CD4-positive, alpha-beta T cell treated with Interleukin-21 for 1 hour (primary cell): ENCODE results near the gene ADISSP.

Experiments used
- DNase-seq: peaks from one replicate; pipeline ENCODE4 v3.0.0-alpha.2; 2020

ADISSP gene

GRCh38 chr20:3711484-3711941, 56.0 kb downstream of the ADISSP start:
- DNase-seq = no peak

- DNase-seq = peak; percentile 67
These were observed 56.7 kb downstream of the ADISSP start for GRCh38 chr20:3710703-3711483.

GRCh38 chr20:3710011-3710466, 57.5 kb downstream of the ADISSP start:
- DNase-seq = no peak

- DNase-seq = no peak
These were observed 60.0 kb downstream of the ADISSP start for GRCh38 chr20:3707508-3707899.

DNA sequence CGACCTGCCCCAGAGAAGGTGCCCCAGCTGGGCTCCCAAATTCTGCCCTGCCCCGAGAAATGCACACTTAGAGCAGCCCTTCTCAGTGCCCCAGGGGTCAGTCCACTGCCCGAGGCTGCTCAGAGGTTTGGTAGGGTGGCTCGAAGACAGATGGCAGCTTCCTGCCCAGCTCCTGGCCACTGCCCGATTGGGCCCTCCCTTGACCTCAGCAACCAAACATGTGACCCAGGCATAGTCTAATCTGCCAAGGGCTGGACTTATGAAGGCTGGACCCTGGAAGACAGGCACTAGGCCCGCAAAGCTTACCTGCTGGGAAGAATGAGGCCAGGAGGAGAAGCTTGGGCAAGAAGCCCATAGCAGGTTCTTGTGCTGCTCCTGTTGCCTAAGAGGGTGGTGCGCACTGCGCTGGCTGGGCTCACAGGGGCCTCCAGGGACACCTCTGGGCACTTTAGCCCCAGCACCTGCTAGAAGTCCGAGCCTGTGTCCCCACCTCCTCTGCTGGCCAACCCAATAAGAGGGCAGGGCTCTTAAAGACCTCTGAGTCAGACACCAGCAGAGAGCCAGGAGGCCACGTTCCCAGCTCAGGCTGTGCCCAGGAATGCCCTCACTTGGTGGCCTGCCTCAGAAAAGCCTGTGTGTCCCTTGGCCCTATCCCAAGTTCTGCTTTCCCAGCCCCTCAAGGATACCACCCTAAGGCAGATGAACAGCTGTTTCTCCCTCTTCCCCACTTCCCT, 60.6 kb downstream of the ADISSP start:
- DNase-seq = no peak

- DNase-seq = no peak
These were observed 61.4 kb downstream of the ADISSP start for GRCh38 chr20:3705970-3706739.

DNA sequence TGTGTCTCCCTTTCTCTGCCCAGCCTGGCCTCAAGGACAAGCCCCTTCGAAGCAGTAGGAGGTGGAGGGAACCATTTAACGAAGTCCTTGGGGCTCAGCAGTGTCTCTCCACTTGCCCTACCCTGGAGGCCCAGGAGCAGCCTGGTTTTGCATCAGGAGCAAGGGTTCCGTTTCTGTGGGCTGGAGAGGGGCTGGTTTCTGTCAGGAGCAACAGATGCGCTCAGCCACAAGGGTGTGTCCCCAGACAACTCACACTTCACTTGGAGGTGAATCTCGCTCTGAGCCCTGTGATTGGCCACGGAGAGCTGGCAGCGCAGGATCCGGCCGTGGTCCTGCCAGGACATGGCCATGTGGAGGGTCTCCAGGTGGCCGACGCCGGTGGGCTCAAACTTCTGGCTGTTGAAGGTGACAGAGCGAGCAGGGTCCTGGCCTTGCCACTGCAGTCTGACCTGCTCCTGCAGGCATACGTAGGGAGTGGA, 62.0 kb downstream of the ADISSP start:
- no peak for DNase-seq

DNA sequence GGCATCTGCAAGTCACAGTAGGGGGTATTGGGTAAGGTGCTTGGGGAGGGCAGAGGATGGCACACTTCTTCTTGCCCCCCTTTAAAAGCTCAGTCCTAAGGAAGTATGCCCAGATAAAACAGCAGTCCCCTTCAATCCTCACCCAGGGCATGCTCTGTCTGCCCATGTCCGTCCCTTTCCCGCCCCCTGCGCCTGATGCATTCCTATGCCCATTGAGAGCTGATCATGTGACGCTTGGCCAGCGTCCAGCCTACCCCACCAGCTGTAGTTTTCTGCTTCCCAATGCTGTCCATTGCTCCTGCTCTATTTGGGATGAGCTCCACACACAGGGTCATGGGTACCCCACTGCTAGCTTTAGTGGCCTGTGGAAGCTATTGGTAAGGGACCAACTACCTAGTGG, 63.5 kb downstream of the ADISSP start:
- DNase-seq = no peak
